Bronchial epithelial cell (primary cell): ENCODE measurements around the gene ZAP70. TPM values are rescaled to one million over a fixed set of nuclear protein-coding genes. Genes with fewer than 3 reads are reported as not detected.
"Not testable (repeated sequence)": the region's sequence is repeated elsewhere in the genome, so short reads cannot be mapped to it uniquely, and the experiment has no call there.

Experiments
- DNase-seq: peaks from one replicate; pipeline ENCODE4 v3.0.0-alpha.2; 2010; ENCODE audit warnings: low read depth
- FAIRE-seq: peaks from 2 replicates; lab custom pipeline; 2011; peaks lifted over from hg19 to GRCh38; lab: Jason Lieb, UNC
- H3K27me3 ChIP-seq: 2 replicates; pipeline ENCODE4 v1.5.1; 2011; ENCODE audit warnings: low read length; ENCODE audit not compliant: control insufficient read depth, insufficient read depth
- H3K36me3 ChIP-seq: 2 replicates; pipeline ENCODE4 v1.5.1; 2011; ENCODE audit warnings: low read length; ENCODE audit not compliant: control insufficient read depth, insufficient read depth
- H3K4me3 ChIP-seq: 2 replicates; pipeline ENCODE4 v1.5.1; 2011; ENCODE audit warnings: mild to moderate bottlenecking, low read depth, low read length, control low read depth
- CTCF ChIP-seq: IDR thresholded peaks from 2 replicates; pipeline ENCODE4 v1.5.1; 2011; ENCODE audit warnings: mild to moderate bottlenecking, moderate library complexity, low read length, control low read depth, inconsistent platforms; ENCODE audit not compliant: insufficient read depth, severe bottlenecking
- total RNA-seq: library from RNA; depleted of rRNA; stranded (reverse); fragments of >200 nt; gene quantifications from 2 replicates; pipeline ENCODE4 v1.2.1, GENCODE V29; 2014

Gene ZAP70
- total RNA-seq, 1 donor from 2014 or later, result not detected

GRCh38 chr2:97706112-97706511 is 7.3 kb upstream of the ZAP70 start:
- no peak for DNase-seq
- H3K27me3 ChIP-seq, result no peaks in the 10 kb centered on the region
- FAIRE-seq, result no peak
- no peak for TF ChIP-seq CTCF
- no peaks in the 10 kb centered on the region for H3K36me3 ChIP-seq
- H3K4me3 ChIP-seq, result no peak overlapping the region

GRCh38 chr2:97706708-97707345 is 6.5 kb upstream of the ZAP70 start:
- FAIRE-seq (no peak), DNase-seq (no peak)
- no peak for TF ChIP-seq CTCF
- Histone ChIP-seq H3K27me3 (no peaks in the 10 kb centered on the region), H3K36me3 (no peaks in the 10 kb centered on the region), H3K4me3 (no peak overlapping the region)

GRCh38 chr2:97707362-97708047 is 5.9 kb upstream of the ZAP70 start:
- H3K4me3 ChIP-seq, result no peak overlapping the region
- FAIRE-seq, result no peak
- no peak for DNase-seq

GRCh38 chr2:97708048-97708380 is 5.4 kb upstream of the ZAP70 start:
- no peak for FAIRE-seq
- DNase-seq, result no peak
- no peak overlapping the region for H3K4me3 ChIP-seq
- no peak for TF ChIP-seq CTCF
- H3K36me3 ChIP-seq, result no peaks in the 10 kb centered on the region
- H3K27me3 ChIP-seq, result no peaks in the 10 kb centered on the region

More at GRCh38 chr2:97707362-97708047, 5.9 kb upstream of the ZAP70 start:
- Histone ChIP-seq H3K27me3 (no peaks in the 10 kb centered on the region), H3K36me3 (no peaks in the 10 kb centered on the region)
- no peak for TF ChIP-seq CTCF

GRCh38 chr2:97708608-97709007 is 4.8 kb upstream of the ZAP70 start:
- no peaks in the 10 kb centered on the region for H3K36me3 ChIP-seq
- no peak for DNase-seq
- H3K27me3 ChIP-seq, result no peaks in the 10 kb centered on the region
- no peak overlapping the region for H3K4me3 ChIP-seq
- no peak for FAIRE-seq
- no peak for TF ChIP-seq CTCF

- no peak for FAIRE-seq
- Histone ChIP-seq H3K36me3 (no peaks in the 10 kb centered on the region), H3K27me3 (no peaks in the 10 kb centered on the region), H3K4me3 (no peak overlapping the region)
- no peak for TF ChIP-seq CTCF
- no peak for DNase-seq
Observed at GRCh38 chr2:97711394-97711711, 2.0 kb upstream of the ZAP70 start.

- not testable (repeated sequence) for DNase-seq, H3K36me3 ChIP-seq, H3K27me3 ChIP-seq, H3K4me3 ChIP-seq, FAIRE-seq
Observed at GRCh38 chr2:97712175-97712574, 1.2 kb upstream of the ZAP70 start.
